ENCODE results near the gene ATP11A. TPM values are rescaled to one million over a fixed set of nuclear protein-coding genes. Genes with fewer than 3 reads are reported as not detected.

ATP11A gene
- total and polyA plus RNA-seq, 2 donors (not counting 3 experiments of a cell fraction or from before 2014, with no cell fraction given), result 16.5 to 88.1 TPM

DNA sequence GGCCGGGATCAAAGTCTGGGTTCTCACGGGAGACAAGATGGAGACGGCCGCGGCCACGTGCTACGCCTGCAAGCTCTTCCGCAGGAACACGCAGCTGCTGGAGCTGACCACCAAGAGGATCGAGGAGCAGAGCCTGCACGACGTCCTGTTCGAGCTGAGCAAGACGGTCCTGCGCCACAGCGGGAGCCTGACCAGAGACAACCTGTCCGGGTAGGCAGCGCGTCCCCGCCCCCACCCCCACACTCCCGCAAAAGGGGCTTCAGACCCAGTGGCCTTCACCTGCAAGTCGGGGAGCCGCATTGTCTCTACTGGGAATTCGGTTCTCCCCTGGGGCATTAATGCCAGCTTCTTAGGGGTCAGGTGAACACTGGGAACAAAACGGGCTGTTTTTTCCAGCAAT, 164.5 kb downstream of the ATP11A start:
- H3K27me3 ChIP-seq (ENCODE audit: control insufficient read depth in 2 of 2, insufficient read depth in 2 of 2, low read length in 2 of 2), result no peaks in the 10 kb centered on the region
- peaks cover 11 to 27% of the 10 kb centered on the region in 2 experiments for H3K36me3 ChIP-seq (ENCODE audit: control insufficient read depth in 2 of 2, extremely low read depth in 1 of 2, insufficient read depth in 2 of 2, low read length in 2 of 2)
- DNase-seq (ENCODE audit: low read depth, low spot score) (no peak), FAIRE-seq (no peak)
- intact Hi-C loops (cut with micrococcal nuclease) (no loop called here), dilution Hi-C loops (cut with MboI; ENCODE audit: extremely low pct_ligation_motif_present, low sequenced_read_pairs) (no loop called here)
- CTCF ChIA-PET, result no interaction called here
- H3K9me3 ChIP-seq (replicated peaks; ENCODE audit: control insufficient read depth, insufficient read depth, low read length), result no peaks in the 10 kb centered on the region
- no TSS peak for BruUV-seq (replicated peaks)
- no peaks in the 10 kb centered on the region for H3K4me1 ChIP-seq (ENCODE audit: control insufficient read depth, extremely low read depth, insufficient read depth, low read length)
- no peaks in the 10 kb centered on the region for H4K20me1 ChIP-seq (replicated peaks; ENCODE audit: control insufficient read depth, extremely low read depth, insufficient read depth, low read length)
- H3K4me3 ChIP-seq (replicated peaks in 1 of 3; ENCODE audit: insufficient read depth in 1 of 3, low read depth in 1 of 3, low read length in 3 of 3), result no peak overlapping the region
- H3K4me2 ChIP-seq (ENCODE audit: insufficient read depth, low read length), result no peak overlapping the region
- H2AFZ ChIP-seq (ENCODE audit: low read depth, low read length), result no peak overlapping the region
- no peaks in the 10 kb centered on the region for H3K9me1 ChIP-seq (replicated peaks; ENCODE audit: control insufficient read depth, extremely low read depth, insufficient read depth, low read length)
- TF ChIP-seq EZH2 (IDR thresholded peaks at IDR 0.05; ENCODE audit: borderline replicate concordance, low read depth, low read length, severe bottlenecking), result no peak
- no peak for TF ChIP-seq POLR2A (IDR thresholded peaks at IDR 0.05; ENCODE audit: low read depth, low read length)
- TF ChIP-seq, protein P1, sequence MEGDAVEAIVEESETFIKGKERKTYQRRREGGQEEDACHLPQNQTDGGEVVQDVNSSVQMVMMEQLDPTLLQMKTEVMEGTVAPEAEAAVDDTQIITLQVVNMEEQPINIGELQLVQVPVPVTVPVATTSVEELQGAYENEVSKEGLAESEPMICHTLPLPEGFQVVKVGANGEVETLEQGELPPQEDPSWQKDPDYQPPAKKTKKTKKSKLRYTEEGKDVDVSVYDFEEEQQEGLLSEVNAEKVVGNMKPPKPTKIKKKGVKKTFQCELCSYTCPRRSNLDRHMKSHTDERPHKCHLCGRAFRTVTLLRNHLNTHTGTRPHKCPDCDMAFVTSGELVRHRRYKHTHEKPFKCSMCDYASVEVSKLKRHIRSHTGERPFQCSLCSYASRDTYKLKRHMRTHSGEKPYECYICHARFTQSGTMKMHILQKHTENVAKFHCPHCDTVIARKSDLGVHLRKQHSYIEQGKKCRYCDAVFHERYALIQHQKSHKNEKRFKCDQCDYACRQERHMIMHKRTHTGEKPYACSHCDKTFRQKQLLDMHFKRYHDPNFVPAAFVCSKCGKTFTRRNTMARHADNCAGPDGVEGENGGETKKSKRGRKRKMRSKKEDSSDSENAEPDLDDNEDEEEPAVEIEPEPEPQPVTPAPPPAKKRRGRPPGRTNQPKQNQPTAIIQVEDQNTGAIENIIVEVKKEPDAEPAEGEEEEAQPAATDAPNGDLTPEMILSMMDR (IDR thresholded peaks at IDR 0.05; ENCODE audit: extremely low read depth in 1 of 2, insufficient read depth in 1 of 2, low read depth in 1 of 2, low read length in 2 of 2), result no peak
- TF ChIP-seq JUN (IDR thresholded peaks at IDR 0.05; ENCODE audit: borderline replicate concordance, insufficient read depth, insufficient read length, low read depth), result no peak
- no peak for TF ChIP-seq FOS (IDR thresholded peaks at IDR 0.05; ENCODE audit: borderline replicate concordance, insufficient read depth, low read length)
- no peak for TF ChIP-seq MAX (IDR thresholded peaks at IDR 0.05; ENCODE audit: insufficient read depth, insufficient read length)
- TF ChIP-seq POLR2AphosphoS5 (IDR thresholded peaks at IDR 0.05; ENCODE audit: insufficient read depth, low read depth, low read length), result no peak
- no peak for TF ChIP-seq MYC (IDR thresholded peaks at IDR 0.05; ENCODE audit: low read depth, low read length)
- TF ChIP-seq GATA2 (IDR thresholded peaks at IDR 0.05; ENCODE audit: insufficient read depth, insufficient read length, low read depth, low read length), result no peak
- no peaks in the 10 kb centered on the region for H3K79me2 ChIP-seq (ENCODE audit: control insufficient read depth, insufficient read depth, low read length)
- no peak overlapping the region for H3K9ac ChIP-seq (replicated peaks; ENCODE audit: extremely low read depth, insufficient read depth, low read length)
- POLR2A ChIA-PET, result no interaction called here
- no peak overlapping the region for H3K27ac ChIP-seq (ENCODE audit: insufficient read depth, low read depth, low read length)

All from endothelial cell of umbilical vein (primary cell).